Endothelial cell of umbilical vein (primary cell): ENCODE results near the gene KMT5C. TPM values are rescaled to one million over a fixed set of nuclear protein-coding genes. Genes with fewer than 3 reads are reported as not detected.

ENCODE experiments used
- BruUV-seq: library from RNA; stranded (reverse); fragments of 400-500 nt; replicated peaks from 2 replicates; lab custom pipeline; 2021; lab: Mats Ljungman, UMichigan
- CTCF ChIA-PET: fragments of 300-600, 350-600 bp; sonication (Branson Sonifier 250); formaldehyde crosslinking; loops from one replicate; lab custom pipeline; 2021; ENCODE audit warnings: antibody characterized with exemption, inconsistent platforms; lab: Charles Lee
- POLR2A ChIA-PET: fragments of 300-600, 350-600 bp; sonication (Branson Sonifier 250); formaldehyde crosslinking; loops from one replicate; lab custom pipeline; 2021; ENCODE audit warnings: antibody characterized with exemption, inconsistent platforms; lab: Charles Lee
- DNase-seq: peaks from one replicate; pipeline ENCODE4 v3.0.0-alpha.2; 2011; ENCODE audit warnings: low read depth, low spot score
- FAIRE-seq: peaks from 2 replicates; lab custom pipeline; 2011; peaks lifted over from hg19 to GRCh38; lab: Jason Lieb, UNC
- H2AFZ ChIP-seq: 2 replicates; pipeline ENCODE4 v1.6.0; 2012; ENCODE audit warnings: low read depth, low read length, control low read depth, inconsistent platforms
- H3K27ac ChIP-seq: 2 replicates; pipeline ENCODE4 v1.5.1; 2011; ENCODE audit warnings: low read depth, mild to moderate bottlenecking, control low read depth, low read length, moderate library complexity; ENCODE audit not compliant: insufficient read depth
- H3K27me3 ChIP-seq, 2 experiments: 2 replicates each; pipeline versions ENCODE4 v1.6.0 to v1.6.1; 2011; ENCODE audit warnings: low read length in 2 of 2, mixed read lengths in 1 of 2; ENCODE audit not compliant: control insufficient read depth in 2 of 2, insufficient read depth in 2 of 2
- H3K36me3 ChIP-seq, 2 experiments: 2 replicates in 1 of 2; 3 replicates in 1 of 2; pipeline ENCODE4 v1.5.1; 2011; ENCODE audit warnings: low read length in 2 of 2, mild to moderate bottlenecking in 1 of 2, moderate library complexity in 1 of 2; ENCODE audit not compliant: control insufficient read depth in 2 of 2, insufficient read depth in 2 of 2; ENCODE audit errors: extremely low read depth in 1 of 2
- H3K4me1 ChIP-seq: 3 replicates; pipeline ENCODE4 v1.5.1; 2011; ENCODE audit warnings: mild to moderate bottlenecking, low read length; ENCODE audit not compliant: control insufficient read depth, insufficient read depth; ENCODE audit errors: extremely low read depth
- H3K4me2 ChIP-seq: 2 replicates; pipeline ENCODE4 v1.6.1; 2011; ENCODE audit warnings: low read length, control low read depth, mixed read lengths; ENCODE audit not compliant: insufficient read depth
- H3K4me3 ChIP-seq, 3 experiments: fragments of 200-600 bp in 1 of 3; sonication (generic), shearing (Covaris generic) in 1 of 3; replicated peaks in 1 of 3; 2 replicates each; pipeline ENCODE4 v1.5.1; 2011 to 2016; ENCODE audit warnings: control low read depth in 3 of 3, low read length in 3 of 3, mild to moderate bottlenecking in 2 of 3, inconsistent platforms in 1 of 3, low read depth in 1 of 3, moderate library complexity in 1 of 3; ENCODE audit not compliant: insufficient read depth in 1 of 3
- H3K79me2 ChIP-seq: 2 replicates; pipeline ENCODE4 v1.6.0; 2012; ENCODE audit warnings: low read length, inconsistent platforms; ENCODE audit not compliant: control insufficient read depth, insufficient read depth
- H3K9ac ChIP-seq: replicated peaks from 2 replicates; pipeline ENCODE3; 2011; ENCODE audit warnings: low read length, control low read depth; ENCODE audit not compliant: insufficient read depth; ENCODE audit errors: extremely low read depth
- H3K9me1 ChIP-seq: replicated peaks from 3 replicates; pipeline ENCODE4 v1.6.0; 2011; ENCODE audit warnings: mild to moderate bottlenecking, low read length; ENCODE audit not compliant: control insufficient read depth, insufficient read depth; ENCODE audit errors: extremely low read depth
- H3K9me3 ChIP-seq: replicated peaks from 2 replicates; pipeline ENCODE4 v1.5.1; 2012; ENCODE audit warnings: low read length, inconsistent platforms; ENCODE audit not compliant: control insufficient read depth, insufficient read depth
- H4K20me1 ChIP-seq: replicated peaks from 2 replicates; pipeline ENCODE3; 2011; ENCODE audit warnings: mild to moderate bottlenecking, low read length; ENCODE audit not compliant: control insufficient read depth, insufficient read depth; ENCODE audit errors: extremely low read depth
- CTCF ChIP-seq, 2 donors: IDR thresholded peaks; 1 replicate in 1 of 2; 2 replicates in 1 of 2; pipeline ENCODE4 v1.5.1; 2011; ENCODE audit warnings: low read length in 2 of 2, mild to moderate bottlenecking in 2 of 2, moderate library complexity in 2 of 2, control low read depth in 1 of 2, inconsistent platforms in 1 of 2, low read depth in 1 of 2; ENCODE audit not compliant: insufficient read depth in 1 of 2; ENCODE audit errors: extremely low read depth in 1 of 2
- EZH2 ChIP-seq: IDR thresholded peaks from 2 replicates; pipeline ENCODE4 v1.6.1; 2012; ENCODE audit warnings: borderline replicate concordance, low read depth, mild to moderate bottlenecking, moderate library complexity, low read length, inconsistent platforms; ENCODE audit not compliant: severe bottlenecking
- GATA2 ChIP-seq: IDR thresholded peaks from 2 replicates; pipeline ENCODE4 v1.7.0; 2011; ENCODE audit warnings: low read depth, mild to moderate bottlenecking, moderate library complexity, mixed read lengths, low read length; ENCODE audit not compliant: insufficient read length, insufficient read depth
- JUN ChIP-seq: IDR thresholded peaks from 2 replicates; pipeline ENCODE4 v1.6.1; 2011; ENCODE audit warnings: borderline replicate concordance, low read depth; ENCODE audit not compliant: insufficient read length, insufficient read depth
- MAX ChIP-seq: IDR thresholded peaks from 2 replicates; pipeline ENCODE4 v1.6.1; 2011; ENCODE audit not compliant: insufficient read depth, insufficient read length
- MYC ChIP-seq: IDR thresholded peaks from one replicate; pipeline ENCODE4 v1.6.1; 2011; ENCODE audit warnings: mild to moderate bottlenecking, low read depth, low read length
- POLR2A ChIP-seq: IDR thresholded peaks from 2 replicates; pipeline ENCODE4 v1.6.1; 2012; ENCODE audit warnings: low read depth, mild to moderate bottlenecking, control low read depth, low read length
- POLR2AphosphoS5 ChIP-seq: IDR thresholded peaks from 2 replicates; pipeline ENCODE4 v1.6.1; 2012; ENCODE audit warnings: low read depth, mild to moderate bottlenecking, control low read depth, low read length, moderate library complexity; ENCODE audit not compliant: insufficient read depth
- dilution Hi-C: fragments of 300-500 bp; cut with MboI; formaldehyde crosslinking; loops from one replicate; pipeline ENCODE4 v1.15.0; 2019; ENCODE audit warnings: low sequenced_read_pairs; ENCODE audit not compliant: extremely low pct_ligation_motif_present
- intact Hi-C: fragments of 100-400 bp; cut with micrococcal nuclease; formaldehyde crosslinking; loops from one replicate; pipeline ENCODE4 v1.10.0; 2022
- polyA plus RNA-seq, 4 experiments: library from polyadenylated mRNA; depleted of rRNA in 3 of 4; stranded (reverse) in 3 of 4; unstranded in 1 of 4; fragments of >200 nt; gene quantifications; 2 replicates each; pipeline versions ENCODE4 v1.2.1 to v1.2.3, GENCODE V29; 2011 to 2012; ENCODE audit warnings: missing spikeins in 1 of 4
- total RNA-seq: library from RNA; stranded (reverse); gene quantifications from 2 replicates; pipeline ENCODE4 v1.2.3, GENCODE V29; 2021

KMT5C gene
- total and polyA plus RNA-seq, 2 donors (not counting 3 experiments of a cell fraction or from before 2014, with no cell fraction given) = 7.2 to 13.5 TPM

- no peak overlapping the region for H3K9ac ChIP-seq
- no peaks in the 10 kb centered on the region for H3K79me2 ChIP-seq
- dilution Hi-C loops = no loop called here
Measured at GRCh38 chr19:55353356-55353802, 13.7 kb downstream of the KMT5C start.

More at GRCh38 chr19:55353356-55353802, 13.7 kb downstream of the KMT5C start:
- Histone ChIP-seq H2AFZ (peak overlapping the region; percentile 84), H3K27me3 (peaks cover 26 to 31% of the 10 kb centered on the region in 2 experiments), H3K27ac (no peak overlapping the region), H3K9me3 (no peaks in the 10 kb centered on the region), H3K4me1 (peaks cover 4% of the 10 kb centered on the region), H4K20me1 (no peaks in the 10 kb centered on the region), H3K4me3 (peak overlapping the region in 2 of 3 experiments; percentile 8 to 26), H3K4me2 (peak overlapping the region; percentile 73), H3K9me1 (no peaks in the 10 kb centered on the region), H3K36me3 (no peaks in the 10 kb centered on the region)
- intact Hi-C loops = loop anchor here (1.0 kb wide), 1 partner anchor 14 kb away; the partner anchor contains the start of gene KMT5C
- POLR2A ChIA-PET = interaction anchor here (0.7 kb wide), 1 partner anchor 54 kb away, joined by 3 read pairs; the partner anchor contains the start of gene UBE2S
- no peak for DNase-seq
- no peak for FAIRE-seq
- BruUV-seq = no TSS peak
- CTCF ChIA-PET = interaction anchor here (0.8 to 1.0 kb wide), 2 partner anchors 14 to 65 kb away, joined by 3 read pairs; partner anchors contain the start of gene KMT5C
- no peak for TF ChIP-seq GATA2
- no peak for TF ChIP-seq POLR2A
- TF ChIP-seq MAX = no peak
- no peak for TF ChIP-seq MYC
- no peak for TF ChIP-seq JUN
- TF ChIP-seq CTCF (IDR thresholded peaks at IDR 0.05; ENCODE audit: extremely low read depth in 1 of 2, insufficient read depth in 1 of 2, low read depth in 1 of 2, low read length in 2 of 2) = no peak
- TF ChIP-seq POLR2AphosphoS5 = no peak
- peak; percentile 53 for TF ChIP-seq EZH2
